Chondrocyte (in vitro differentiated cells): Measurements from ENCODE around the gene CHST11. TPM values are rescaled to one million over a fixed set of nuclear protein-coding genes. Genes with fewer than 3 reads are reported as not detected.
A peak's percentile ranks its signal among the peaks of the same experiment; 100 is the strongest.

Experiments
- DNase-seq: peaks from one replicate; pipeline ENCODE4 v3.0.0; 2021; ENCODE audit warnings: mixed read lengths, low spot score
- H3K27ac Mint-ChIP-seq: one replicate; pipeline ENCODE4 v1.8.0; 2021; ENCODE audit warnings: mild to moderate bottlenecking, moderate library complexity, mixed read lengths; ENCODE audit not compliant: unreplicated experiment
- H3K27me3 Mint-ChIP-seq: 2 replicates; pipeline ENCODE4 v1.8.0; 2021; ENCODE audit warnings: low read depth, mixed read lengths
- H3K36me3 Mint-ChIP-seq: 2 replicates; pipeline ENCODE4 v1.8.0; 2021; ENCODE audit warnings: low read depth, mixed read lengths
- H3K4me1 Mint-ChIP-seq: 2 replicates; pipeline ENCODE4 v1.8.0; 2021; ENCODE audit warnings: low read depth, mild to moderate bottlenecking, mixed read lengths
- H3K4me3 Mint-ChIP-seq: one replicate; pipeline ENCODE4 v1.8.0; 2021; ENCODE audit warnings: mild to moderate bottlenecking, moderate library complexity, mixed read lengths; ENCODE audit not compliant: unreplicated experiment
- H3K9me3 Mint-ChIP-seq: 2 replicates; pipeline ENCODE4 v1.8.0; 2021; ENCODE audit warnings: low read depth, mixed read lengths
- CTCF ChIP-seq: fragments of 200-600 bp; sonication (generic); IDR thresholded peaks from 2 replicates; pipeline ENCODE4 v1.5.0; 2021; ENCODE audit warnings: antibody characterized with exemption, mild to moderate bottlenecking, moderate library complexity
- total RNA-seq: library from RNA; stranded (reverse); gene quantifications from 3 replicates; pipeline ENCODE4 v1.2.1, GENCODE V29; 2021

The CHST11 gene
- total RNA-seq, 1 donor from 2014 or later, result 6.2 TPM

- H3K36me3 Mint-ChIP-seq, result no peaks in the 10 kb centered on the region
- no peak overlapping the region for H3K27ac Mint-ChIP-seq
- no peak overlapping the region for H3K4me3 Mint-ChIP-seq
- no peaks in the 10 kb centered on the region for H3K9me3 Mint-ChIP-seq
- no peak for TF ChIP-seq CTCF
- H3K4me1 Mint-ChIP-seq, result peaks cover 30% of the 10 kb centered on the region
- no peaks in the 10 kb centered on the region for H3K27me3 Mint-ChIP-seq
- no peak for DNase-seq
Observed at GRCh38 chr12:104704224-104704779, 247.6 kb downstream of the CHST11 start.

- Mint-ChIP-seq H3K4me1 (peaks cover 52% of the 10 kb centered on the region), H3K27ac (peak overlapping the region; percentile 85)
- DNase-seq, result no peak
Observed at GRCh38 chr12:104707194-104707593, 250.4 kb downstream of the CHST11 start.

GRCh38 chr12:104707794-104708558 is 251.2 kb downstream of the CHST11 start:
- no peak for TF ChIP-seq CTCF
- Mint-ChIP-seq H3K36me3 (no peaks in the 10 kb centered on the region), H3K9me3 (no peaks in the 10 kb centered on the region), H3K27me3 (no peaks in the 10 kb centered on the region), H3K4me3 (no peak overlapping the region), H3K4me1 (peaks cover 55% of the 10 kb centered on the region), H3K27ac (peak overlapping the region; percentile 54)
- DNase-seq, result no peak

More at GRCh38 chr12:104707194-104707593, 250.4 kb downstream of the CHST11 start:
- Mint-ChIP-seq H3K9me3 (no peaks in the 10 kb centered on the region), H3K4me3 (no peak overlapping the region), H3K36me3 (no peaks in the 10 kb centered on the region), H3K27me3 (no peaks in the 10 kb centered on the region)
- TF ChIP-seq CTCF, result no peak

- TF ChIP-seq CTCF, result no peak
- H3K4me1 Mint-ChIP-seq, result peaks cover 55% of the 10 kb centered on the region
- H3K9me3 Mint-ChIP-seq, result no peaks in the 10 kb centered on the region
- H3K27ac Mint-ChIP-seq, result no peak overlapping the region
- no peaks in the 10 kb centered on the region for H3K27me3 Mint-ChIP-seq
- no peaks in the 10 kb centered on the region for H3K36me3 Mint-ChIP-seq
- no peak overlapping the region for H3K4me3 Mint-ChIP-seq
- no peak for DNase-seq
Observed at GRCh38 chr12:104708891-104709290, 252.1 kb downstream of the CHST11 start.

- H3K4me3 Mint-ChIP-seq, result no peak overlapping the region
- peaks cover 55% of the 10 kb centered on the region for H3K4me1 Mint-ChIP-seq
- no peaks in the 10 kb centered on the region for H3K36me3 Mint-ChIP-seq
- H3K27ac Mint-ChIP-seq, result peak overlapping the region; percentile 5
- no peaks in the 10 kb centered on the region for H3K9me3 Mint-ChIP-seq
- TF ChIP-seq CTCF, result no peak
- H3K27me3 Mint-ChIP-seq, result no peaks in the 10 kb centered on the region
- no peak for DNase-seq
Observed at GRCh38 chr12:104709692-104710435, 253.1 kb downstream of the CHST11 start.
